NCI-H526 treated with DMSO at 0.1 percent for 48 hours (cell line): ENCODE data around the gene SLC25A5.
A peak's percentile ranks its signal among the peaks of the same experiment; 100 is the strongest.
"Not testable (repeated sequence)": the region's sequence is repeated elsewhere in the genome, so short reads cannot be mapped to it uniquely, and the experiment has no call there.

ENCODE experiments used
- DNase-seq: peaks from one replicate; lab custom pipeline; 2025; lab: John Stamatoyannopoulos, UW

Gene SLC25A5

GRCh38 chrX:119467842-119468550, at the start of gene SLC25A5:
Gene SLC25A5 (plus strand): TSS chrX:119468444. CDS start chrX:119468516, 72 bp downstream.
- peak; percentile 77 for DNase-seq

GRCh38 chrX:119419146-119419545, 49.1 kb upstream of the SLC25A5 start:
- no peak for DNase-seq

GRCh38 chrX:119419898-119420297, 48.3 kb upstream of the SLC25A5 start:
- no peak for DNase-seq

GRCh38 chrX:119421016-119421705, 47.1 kb upstream of the SLC25A5 start:
- DNase-seq = no peak

GRCh38 chrX:119423631-119424030, 44.6 kb upstream of the SLC25A5 start:
- DNase-seq = no peak

- DNase-seq = no peak
Observed at GRCh38 chrX:119424999-119425398, 43.2 kb upstream of the SLC25A5 start.

- no peak for DNase-seq
Observed at GRCh38 chrX:119427024-119427794, 41.0 kb upstream of the SLC25A5 start.

GRCh38 chrX:119427795-119428185, 40.5 kb upstream of the SLC25A5 start:
- no peak for DNase-seq

- DNase-seq = no peak
Observed at GRCh38 chrX:119429471-119429870, 38.8 kb upstream of the SLC25A5 start.

GRCh38 chrX:119441295-119441694, 26.9 kb upstream of the SLC25A5 start:
- DNase-seq = not testable (repeated sequence)

- no peak for DNase-seq
Observed at GRCh38 chrX:119442286-119442685, 26.0 kb upstream of the SLC25A5 start.

GRCh38 chrX:119453202-119453601, 15.0 kb upstream of the SLC25A5 start:
- no peak for DNase-seq

GRCh38 chrX:119455264-119455663, 13.0 kb upstream of the SLC25A5 start:
- DNase-seq = no peak

- no peak for DNase-seq
Observed at GRCh38 chrX:119459181-119459580, 9.1 kb upstream of the SLC25A5 start.

GRCh38 chrX:119465555-119465954, 2.7 kb upstream of the SLC25A5 start:
- no peak for DNase-seq

- DNase-seq = no peak
Observed at GRCh38 chrX:119466970-119467369, 1.3 kb upstream of the SLC25A5 start.

GRCh38 chrX:119467433-119467832, 811 bp upstream of the SLC25A5 start:
- no peak for DNase-seq

GRCh38 chrX:119468551-119469312, 488 bp downstream of the SLC25A5 start:
- peak; percentile 50 for DNase-seq

- DNase-seq = no peak
Observed at GRCh38 chrX:119469313-119469635, 1.0 kb downstream of the SLC25A5 start.

GRCh38 chrX:119474615-119475388, 6.6 kb downstream of the SLC25A5 start:
- DNase-seq = no peak

- no peak for DNase-seq
Observed at GRCh38 chrX:119475389-119476101, 7.3 kb downstream of the SLC25A5 start.
